Hepatocyte (in vitro differentiated cells): Measurements from ENCODE around the gene UNG. TPM values are rescaled to one million over a fixed set of nuclear protein-coding genes. Genes with fewer than 3 reads are reported as not detected.

Source experiments
- DNase-seq: peaks from one replicate; pipeline ENCODE4 v3.0.0-alpha.2; 2016; ENCODE audit warnings: low spot score
- H2AFZ ChIP-seq: fragments of 200-600 bp; sonication (generic); 2 replicates; pipeline ENCODE4 v1.6.0; 2016; ENCODE audit warnings: antibody characterized with exemption, mild to moderate bottlenecking
- H3K27ac ChIP-seq: fragments of 200-600 bp; sonication (generic); 2 replicates; pipeline ENCODE4 v1.5.1; 2016; ENCODE audit warnings: mild to moderate bottlenecking
- H3K27me3 ChIP-seq: fragments of 200-600 bp; sonication (generic); 2 replicates; pipeline ENCODE4 v1.6.1; 2016
- H3K36me3 ChIP-seq: fragments of 200-600 bp; sonication (generic); replicated peaks from 2 replicates; pipeline ENCODE4 v1.5.1; 2016; ENCODE audit warnings: low read depth; ENCODE audit not compliant: insufficient read depth
- H3K4me1 ChIP-seq: fragments of 200-600 bp; sonication (generic); 2 replicates; pipeline ENCODE4 v1.5.1; 2016; ENCODE audit warnings: mild to moderate bottlenecking, moderate library complexity; ENCODE audit not compliant: insufficient read depth
- H3K4me2 ChIP-seq: fragments of 200-600 bp; sonication (generic); 2 replicates; pipeline ENCODE4 v1.6.0; 2016
- H3K4me3 ChIP-seq: fragments of 200-600 bp; sonication (generic); 2 replicates; pipeline ENCODE4 v1.5.1; 2016; ENCODE audit warnings: mild to moderate bottlenecking
- H3K79me2 ChIP-seq: fragments of 200-600 bp; sonication (generic); 2 replicates; pipeline ENCODE4 v1.6.0; 2017; ENCODE audit warnings: mild to moderate bottlenecking
- H3K9me2 ChIP-seq: fragments of 200-600 bp; sonication (generic); replicated peaks from 2 replicates; pipeline ENCODE4 v1.6.0; 2017; ENCODE audit warnings: mild to moderate bottlenecking; ENCODE audit not compliant: insufficient read depth
- H3K9me3 ChIP-seq: fragments of 200-600 bp; sonication (generic); 2 replicates; pipeline ENCODE4 v1.5.1; 2016; ENCODE audit warnings: low read depth, mild to moderate bottlenecking
- H4K20me1 ChIP-seq: fragments of 200-600 bp; sonication (generic); 2 replicates; pipeline ENCODE4 v1.6.0; 2016; ENCODE audit warnings: mild to moderate bottlenecking; ENCODE audit not compliant: insufficient read depth, poor library complexity, severe bottlenecking
- CTCF ChIP-seq: fragments of 200-600 bp; sonication (generic); IDR thresholded peaks from 2 replicates; pipeline ENCODE4 v1.5.1; 2016; ENCODE audit warnings: antibody characterized with exemption, mild to moderate bottlenecking; ENCODE audit not compliant: poor library complexity
- EZH2 ChIP-seq: fragments of 200-600 bp; sonication (generic); IDR thresholded peaks from 2 replicates; pipeline ENCODE4 v1.6.1; 2016; ENCODE audit warnings: antibody characterized with exemption, mild to moderate bottlenecking, borderline replicate concordance
- EZH2phosphoT487 ChIP-seq: fragments of 200-600 bp; sonication (generic); IDR thresholded peaks from one replicate; pipeline ENCODE4 v1.6.1; 2018; ENCODE audit warnings: antibody characterized with exemption, mild to moderate bottlenecking, low read depth, moderate library complexity; ENCODE audit not compliant: unreplicated experiment, severe bottlenecking
- WGBS: methylation state at CpG from one replicate; pipeline ENCODE4 v1.1.6; 2016; ENCODE audit warnings: low lambda C conversion rate; ENCODE audit errors: missing lambda C conversion rate; 5-methylcytosine and 5-hydroxymethylcytosine counted together
- polyA plus RNA-seq: library from polyadenylated mRNA; unstranded; fragments of >200 nt; fragmentation: Nextera tagmentation; extraction: Ambion mirVana; gene quantifications from 2 replicates; pipeline ENCODE4 v1.2.1, GENCODE V29; 2016
- total RNA-seq: library from RNA; depleted of rRNA; stranded (reverse); fragments of >200 nt; gene quantifications from 2 replicates; pipeline ENCODE4 v1.2.3, GENCODE V29; 2014

The UNG gene
- total and polyA plus RNA-seq, 2 experiments from 2014 or later: 35.7 to 41.2 TPM

GRCh38 chr12:109064143-109064542, 33.3 kb upstream of the UNG start:
- Histone ChIP-seq H3K79me2 (no peaks in the 10 kb centered on the region), H3K9me2 (no peaks in the 10 kb centered on the region), H2AFZ (no peak overlapping the region), H3K27me3 (no peaks in the 10 kb centered on the region), H4K20me1 (no peaks in the 10 kb centered on the region), H3K4me2 (no peak overlapping the region), H3K9me3 (no peaks in the 10 kb centered on the region), H3K4me1 (peaks cover 10% of the 10 kb centered on the region), H3K4me3 (no peak overlapping the region), H3K27ac (no peak overlapping the region), H3K36me3 (no peaks in the 10 kb centered on the region)
- TF ChIP-seq EZH2phosphoT487 (no peak), EZH2 (no peak), CTCF (no peak)
- no peak for DNase-seq
- 90% methylated on average over 3 of the region's 3 CpGs for whole genome bisulfite sequencing

- H4K20me1 ChIP-seq: no peaks in the 10 kb centered on the region
- peak overlapping the region; percentile 31 for H3K4me2 ChIP-seq
- H3K4me3 ChIP-seq: no peak overlapping the region
- peak overlapping the region; percentile 78 for H3K27ac ChIP-seq
- H3K9me2 ChIP-seq: no peaks in the 10 kb centered on the region
- WGBS: 70% methylated on average over 5 of the region's 5 CpGs
- no peak for TF ChIP-seq EZH2
- TF ChIP-seq EZH2phosphoT487: no peak
- TF ChIP-seq CTCF: no peak
- no peaks in the 10 kb centered on the region for H3K36me3 ChIP-seq
- peak; percentile 43 for DNase-seq
- H3K9me3 ChIP-seq: no peaks in the 10 kb centered on the region
- H3K27me3 ChIP-seq: no peaks in the 10 kb centered on the region
- no peaks in the 10 kb centered on the region for H3K79me2 ChIP-seq
- H2AFZ ChIP-seq: peak overlapping the region; percentile 13
- H3K4me1 ChIP-seq: peaks cover 12% of the 10 kb centered on the region
These were observed 32.1 kb upstream of the UNG start for GRCh38 chr12:109065154-109065852.

GRCh38 chr12:109065853-109066193, 31.6 kb upstream of the UNG start:
- Histone ChIP-seq H3K36me3 (no peaks in the 10 kb centered on the region), H3K9me3 (no peaks in the 10 kb centered on the region), H4K20me1 (no peaks in the 10 kb centered on the region), H2AFZ (no peak overlapping the region), H3K4me1 (peaks cover 17% of the 10 kb centered on the region), H3K27ac (peak overlapping the region; percentile 78), H3K27me3 (no peaks in the 10 kb centered on the region), H3K4me3 (no peak overlapping the region), H3K79me2 (no peaks in the 10 kb centered on the region), H3K4me2 (peak overlapping the region; percentile 31), H3K9me2 (no peaks in the 10 kb centered on the region)
- no peak for DNase-seq
- WGBS: 87% methylated on average over 1 of the region's 1 CpG
- TF ChIP-seq CTCF (no peak), EZH2 (no peak), EZH2phosphoT487 (no peak)
